Measurements from ENCODE around the gene GORAB.

DNA sequence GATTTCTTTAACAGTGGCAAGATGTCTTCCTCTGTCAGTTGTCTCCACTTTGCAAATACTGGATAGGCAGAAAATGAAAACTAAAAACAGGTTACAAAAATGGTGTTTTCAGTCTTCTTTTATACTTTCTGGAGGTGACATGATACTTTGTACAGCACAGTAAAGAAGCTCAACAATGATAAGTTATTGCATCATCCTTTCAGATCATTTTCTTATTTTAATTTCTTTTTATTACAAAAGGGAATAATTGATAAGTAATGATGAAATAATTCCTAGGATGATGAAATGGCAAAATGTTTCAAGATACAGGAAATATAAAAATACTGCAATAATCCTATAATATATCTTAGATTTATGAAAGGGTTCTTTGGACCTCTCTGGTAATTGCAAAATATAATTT lies 16.5 kb downstream of the GORAB start:
- TF ChIP-seq POLR2A (IDR thresholded peaks at IDR 0.05): no peak
- TF ChIP-seq, protein P1, sequence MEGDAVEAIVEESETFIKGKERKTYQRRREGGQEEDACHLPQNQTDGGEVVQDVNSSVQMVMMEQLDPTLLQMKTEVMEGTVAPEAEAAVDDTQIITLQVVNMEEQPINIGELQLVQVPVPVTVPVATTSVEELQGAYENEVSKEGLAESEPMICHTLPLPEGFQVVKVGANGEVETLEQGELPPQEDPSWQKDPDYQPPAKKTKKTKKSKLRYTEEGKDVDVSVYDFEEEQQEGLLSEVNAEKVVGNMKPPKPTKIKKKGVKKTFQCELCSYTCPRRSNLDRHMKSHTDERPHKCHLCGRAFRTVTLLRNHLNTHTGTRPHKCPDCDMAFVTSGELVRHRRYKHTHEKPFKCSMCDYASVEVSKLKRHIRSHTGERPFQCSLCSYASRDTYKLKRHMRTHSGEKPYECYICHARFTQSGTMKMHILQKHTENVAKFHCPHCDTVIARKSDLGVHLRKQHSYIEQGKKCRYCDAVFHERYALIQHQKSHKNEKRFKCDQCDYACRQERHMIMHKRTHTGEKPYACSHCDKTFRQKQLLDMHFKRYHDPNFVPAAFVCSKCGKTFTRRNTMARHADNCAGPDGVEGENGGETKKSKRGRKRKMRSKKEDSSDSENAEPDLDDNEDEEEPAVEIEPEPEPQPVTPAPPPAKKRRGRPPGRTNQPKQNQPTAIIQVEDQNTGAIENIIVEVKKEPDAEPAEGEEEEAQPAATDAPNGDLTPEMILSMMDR (IDR thresholded peaks at IDR 0.05): no peak
- TF ChIP-seq POLR2AphosphoS5 (IDR thresholded peaks at IDR 0.05): no peak

All from prostate gland (tissue), 2 donors.